ENCODE data around the gene SRPX. TPM values are rescaled to one million over a fixed set of nuclear protein-coding genes. Genes with fewer than 3 reads are reported as not detected.

SRPX gene
- polyA plus RNA-seq, 2 of the 4 experiments (the other 2 are of a cell fraction) = 1.8 to 3.8 TPM

- Histone ChIP-seq H3K4me1 (no peaks in the 10 kb centered on the region), H3K4me2 (no peak overlapping the region), H3K27ac (no peak overlapping the region), H3K9me3 (no peaks in the 10 kb centered on the region), H3K4me3 (no peak overlapping the region)
- 58% methylated on average over 1 of the region's 1 CpG for WGBS (ENCODE audit: missing lambda C conversion rate)
- no peak for ATAC-seq
- no peak for TF ChIP-seq MYC (IDR thresholded peaks at IDR 0.05; ENCODE audit: borderline replicate concordance, low read length)
- TF ChIP-seq CHD2 (IDR thresholded peaks at IDR 0.05; ENCODE audit: low read length, partially characterized antibody) = no peak
- no peak for TF ChIP-seq ZNF302 (CRISPR knock-in tag; IDR thresholded peaks at IDR 0.05)
- TF ChIP-seq EHF (CRISPR knock-in tag; IDR thresholded peaks at IDR 0.05) = no peak
- no peak for TF ChIP-seq EHMT2 (IDR thresholded peaks at IDR 0.05; ENCODE audit: low read depth)
- no peak for TF ChIP-seq BCL3 (IDR thresholded peaks at IDR 0.05)
- TF ChIP-seq CHD4 (IDR thresholded peaks at IDR 0.05; ENCODE audit: borderline replicate concordance) = no peak
- no peak for TF ChIP-seq TFCP2L1 (CRISPR knock-in tag; IDR thresholded peaks at IDR 0.05)
- TF ChIP-seq ZFP36 (IDR thresholded peaks at IDR 0.05; ENCODE audit: borderline replicate concordance, partially characterized antibody) = no peak
- TF ChIP-seq KDM5A (IDR thresholded peaks at IDR 0.05) = no peak
- TF ChIP-seq BHLHE40 (IDR thresholded peaks at IDR 0.05; ENCODE audit: low read depth, low read length) = no peak
- TF ChIP-seq CBX8 (IDR thresholded peaks at IDR 0.05) = no peak
- TF ChIP-seq RARB (CRISPR knock-in tag; IDR thresholded peaks at IDR 0.05) = no peak
- TF ChIP-seq SREBF2 (IDR thresholded peaks at IDR 0.05) = no peak
- no peak for TF ChIP-seq SMC3 (IDR thresholded peaks at IDR 0.05)
- TF ChIP-seq POLR2AphosphoS2 (conservative IDR thresholded peaks at IDR 0.05; ENCODE audit: low read length) = no peak
- TF ChIP-seq FOSL2 (IDR thresholded peaks at IDR 0.05) = no peak
- TF ChIP-seq FOSL2 (CRISPR knock-in tag; IDR thresholded peaks at IDR 0.05) = no peak
- CTCF ChIA-PET = interaction anchor here (1.5 to 1.6 kb wide), 2 partner anchors 244 to 425 kb away, joined by 3 to 9 read pairs; no protein-coding TSS in a partner anchor
- POLR2A ChIA-PET = no interaction called here
- DNase-seq (ENCODE audit: low read depth in 1 of 2, low spot score in 1 of 2) = no peak
- no peak for FAIRE-seq
These were observed 50.1 kb downstream of the SRPX start for GRCh38 chrX:38170556-38170955.

- no peaks in the 10 kb centered on the region for H3K9me3 ChIP-seq
- H3K4me1 ChIP-seq = no peaks in the 10 kb centered on the region
- no peak overlapping the region for H3K27ac ChIP-seq
- FAIRE-seq (peak; percentile 78), DNase-seq (ENCODE audit: low read depth in 1 of 2, low spot score in 1 of 2) (peak; percentile 4 to 18), ATAC-seq (no peak)
- no peak overlapping the region for H3K4me3 ChIP-seq
- POLR2A ChIA-PET = no interaction called here
- H3K4me2 ChIP-seq = no peak overlapping the region
- CTCF ChIA-PET = interaction anchor here (0.7 to 3.3 kb wide), 22 partner anchors 8 to 463 kb away, joined by 3 to 36 read pairs (median 4); partner anchors contain the start of gene RPGR
- WGBS (ENCODE audit: missing lambda C conversion rate) = 39% methylated on average over 2 of the region's 2 CpGs
- TF ChIP-seq BCL3 (IDR thresholded peaks at IDR 0.05) = no peak
- peak; percentile 79 for TF ChIP-seq SMC3 (IDR thresholded peaks at IDR 0.05)
- no peak for TF ChIP-seq JUNB (IDR thresholded peaks at IDR 0.05)
- TF ChIP-seq REST (IDR thresholded peaks at IDR 0.05) = no peak
- no peak for TF ChIP-seq ESRRA (IDR thresholded peaks at IDR 0.05; ENCODE audit: borderline replicate concordance, low read length)
- no peak for TF ChIP-seq CBX8 (IDR thresholded peaks at IDR 0.05)
- TF ChIP-seq SREBF2 (IDR thresholded peaks at IDR 0.05) = no peak
- TF ChIP-seq CHD4 (IDR thresholded peaks at IDR 0.05; ENCODE audit: borderline replicate concordance) = no peak
- TF ChIP-seq ZSCAN20 (CRISPR knock-in tag; IDR thresholded peaks at IDR 0.05) = no peak
- TF ChIP-seq RAD21 (conservative IDR thresholded peaks at IDR 0.05 in 1 of 2, IDR thresholded peaks at IDR 0.05 in 1 of 2) = peak; percentile 56 to 73
- TF ChIP-seq MAX (IDR thresholded peaks at IDR 0.05) = no peak
- TF ChIP-seq CTCF (IDR thresholded peaks at IDR 0.05) = peak; percentile 67
- no peak for TF ChIP-seq NR3C1 (IDR thresholded peaks at IDR 0.05)
- no peak for TF ChIP-seq RARB (CRISPR knock-in tag; IDR thresholded peaks at IDR 0.05)
- TF ChIP-seq BHLHE40 (IDR thresholded peaks at IDR 0.05; ENCODE audit: low read depth, low read length) = no peak
These were observed 54.1 kb downstream of the SRPX start for GRCh38 chrX:38166478-38167083.

All from A549 (cell line).